ENCODE data around the gene BTBD9.

The BTBD9 gene

DNA sequence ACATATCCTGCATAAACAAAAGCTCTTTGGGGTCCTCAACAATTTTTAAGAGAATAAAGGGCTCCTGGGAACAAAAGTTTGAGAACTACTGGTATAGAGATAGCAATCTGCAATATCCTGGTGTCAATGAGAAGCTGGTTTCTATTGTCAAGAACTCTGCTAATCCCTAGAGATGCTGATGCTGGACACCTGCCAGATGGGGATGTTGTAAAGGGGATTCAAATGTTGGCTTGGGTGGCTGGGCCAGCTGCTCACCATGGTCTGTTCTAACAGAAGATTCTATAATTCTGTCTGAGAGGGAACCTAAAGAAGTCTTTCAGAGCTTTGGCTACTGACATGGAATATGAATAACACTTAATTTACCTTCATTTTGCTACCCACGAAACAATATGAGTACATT is 137.8 kb downstream of the BTBD9 start:
- no peak for DNase-seq (ENCODE audit: low read depth, low spot score)

DNA sequence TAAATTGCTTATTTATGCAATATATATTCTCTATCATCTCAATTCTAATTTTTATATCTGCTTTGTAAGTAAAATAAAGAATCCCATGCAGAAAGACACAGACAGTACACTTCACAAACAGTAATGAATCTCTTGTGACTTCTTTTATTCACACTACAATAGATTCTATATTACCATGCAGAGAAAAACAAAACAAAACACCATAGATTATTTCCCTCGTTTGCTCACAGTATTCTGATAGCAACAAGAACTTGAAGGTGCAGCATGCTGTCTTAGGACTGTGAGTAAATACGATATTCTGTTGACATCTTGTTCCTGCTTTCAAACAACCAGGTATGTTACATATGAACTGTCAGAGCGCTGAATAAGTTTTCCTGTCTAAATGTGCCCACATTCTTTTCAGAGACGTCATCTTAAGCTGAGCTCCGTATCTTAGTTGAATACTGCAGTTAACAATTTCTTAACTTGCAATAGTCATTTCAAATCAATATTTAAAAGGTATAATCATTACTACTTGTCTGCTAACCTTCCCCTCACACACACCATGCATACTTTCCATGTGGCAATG is 140.1 kb downstream of the BTBD9 start:
- Histone ChIP-seq H3K4me1 (ENCODE audit: insufficient read depth, insufficient read length) (no peaks in the 10 kb centered on the region), H3K9me3 (ENCODE audit: insufficient read depth, low read length) (no peaks in the 10 kb centered on the region), H3K4me3 (ENCODE audit: insufficient read length, low read depth) (no peak overlapping the region), H3K27me3 (ENCODE audit: insufficient read depth, insufficient read length) (no peaks in the 10 kb centered on the region), H3K36me3 (ENCODE audit: insufficient read depth, insufficient read length, low read length) (no peaks in the 10 kb centered on the region), H3K9ac (ENCODE audit: insufficient read length, low read depth) (no peak overlapping the region)
- DNase-seq (ENCODE audit: low read depth, low spot score) = no peak
- TF ChIP-seq SUZ12 (IDR thresholded peaks at IDR 0.05; ENCODE audit: extremely low read depth, insufficient read depth, insufficient read length) (no peak), YY1 (IDR thresholded peaks at IDR 0.05; ENCODE audit: insufficient read depth, insufficient read length) (no peak), ZNF274 (IDR thresholded peaks at IDR 0.05; ENCODE audit: low read depth, low read length) (no peak)

More for the DNA sequence above, 137.8 kb downstream of the BTBD9 start:
- Histone ChIP-seq H3K4me1 (ENCODE audit: insufficient read depth, insufficient read length) (no peaks in the 10 kb centered on the region), H3K4me3 (ENCODE audit: insufficient read length, low read depth) (no peak overlapping the region), H3K36me3 (ENCODE audit: insufficient read depth, insufficient read length, low read length) (no peaks in the 10 kb centered on the region), H3K9me3 (ENCODE audit: insufficient read depth, low read length) (no peaks in the 10 kb centered on the region), H3K9ac (ENCODE audit: insufficient read length, low read depth) (no peak overlapping the region), H3K27me3 (ENCODE audit: insufficient read depth, insufficient read length) (no peaks in the 10 kb centered on the region)
- TF ChIP-seq SUZ12 (IDR thresholded peaks at IDR 0.05; ENCODE audit: extremely low read depth, insufficient read depth, insufficient read length) = no peak
- no peak for TF ChIP-seq ZNF274 (IDR thresholded peaks at IDR 0.05; ENCODE audit: low read depth, low read length)
- no peak for TF ChIP-seq YY1 (IDR thresholded peaks at IDR 0.05; ENCODE audit: insufficient read depth, insufficient read length)

DNA sequence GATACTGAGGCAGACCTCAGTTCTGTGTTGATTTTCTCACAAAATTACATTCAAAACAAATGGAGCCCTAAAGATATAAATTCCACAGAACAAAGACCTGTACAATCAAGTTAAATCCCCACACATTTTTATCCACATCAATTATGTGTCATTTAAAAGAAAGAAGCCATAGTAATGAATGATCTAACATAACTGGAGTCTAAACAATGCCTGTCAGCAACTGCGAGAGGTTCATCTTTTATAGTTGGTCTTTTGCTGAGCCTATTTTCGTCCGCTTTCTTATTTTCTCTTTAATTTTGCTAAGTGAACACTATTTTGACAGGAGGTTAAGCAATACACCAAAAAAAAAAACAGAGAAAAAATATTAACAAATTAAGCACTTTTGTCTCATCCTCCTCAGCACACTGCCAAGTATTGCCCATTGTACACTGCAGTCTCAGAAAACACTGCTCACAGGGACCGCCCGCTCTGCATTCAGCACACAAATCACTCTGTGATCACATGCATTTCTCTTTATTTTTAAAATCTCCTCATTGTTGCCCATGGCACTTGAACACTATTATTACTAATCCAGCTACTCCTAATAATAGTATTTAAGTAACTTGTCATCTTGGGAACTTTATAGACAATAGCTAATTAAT is 140.8 kb downstream of the BTBD9 start:
- no peaks in the 10 kb centered on the region for H3K4me1 ChIP-seq (ENCODE audit: insufficient read depth, insufficient read length)
- no peak for TF ChIP-seq SUZ12 (IDR thresholded peaks at IDR 0.05; ENCODE audit: extremely low read depth, insufficient read depth, insufficient read length)
- no peak for TF ChIP-seq YY1 (IDR thresholded peaks at IDR 0.05; ENCODE audit: insufficient read depth, insufficient read length)
- TF ChIP-seq ZNF274 (IDR thresholded peaks at IDR 0.05; ENCODE audit: low read depth, low read length) = no peak
- H3K4me3 ChIP-seq (ENCODE audit: insufficient read length, low read depth) = no peak overlapping the region
- no peaks in the 10 kb centered on the region for H3K27me3 ChIP-seq (ENCODE audit: insufficient read depth, insufficient read length)
- H3K9me3 ChIP-seq (ENCODE audit: insufficient read depth, low read length) = no peaks in the 10 kb centered on the region
- no peak overlapping the region for H3K9ac ChIP-seq (ENCODE audit: insufficient read length, low read depth)
- H3K36me3 ChIP-seq (ENCODE audit: insufficient read depth, insufficient read length, low read length) = no peaks in the 10 kb centered on the region
- no peak for DNase-seq (ENCODE audit: low read depth, low spot score)

DNA sequence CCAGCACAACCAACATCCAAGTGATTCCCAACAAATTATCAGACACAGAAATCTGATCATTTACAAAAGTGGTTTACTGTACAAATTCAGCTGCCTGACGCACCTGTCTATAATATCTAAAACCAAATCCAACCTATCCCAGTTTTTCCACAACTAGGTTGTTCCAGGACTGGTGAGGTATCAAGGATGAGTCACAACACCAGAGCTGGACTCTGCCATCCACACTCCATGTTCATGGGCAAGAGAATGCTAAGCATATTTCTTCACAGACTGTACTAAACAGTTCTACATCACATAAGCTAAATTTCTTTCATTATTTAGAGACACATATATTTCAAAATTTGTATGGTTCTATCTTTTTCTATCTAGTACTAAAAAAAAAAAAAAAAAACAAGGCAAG is 141.6 kb downstream of the BTBD9 start:
- Histone ChIP-seq H3K4me3 (ENCODE audit: insufficient read length, low read depth) (no peak overlapping the region), H3K4me1 (ENCODE audit: insufficient read depth, insufficient read length) (no peaks in the 10 kb centered on the region), H3K36me3 (ENCODE audit: insufficient read depth, insufficient read length, low read length) (no peaks in the 10 kb centered on the region), H3K9ac (ENCODE audit: insufficient read length, low read depth) (no peak overlapping the region), H3K27me3 (ENCODE audit: insufficient read depth, insufficient read length) (no peaks in the 10 kb centered on the region), H3K9me3 (ENCODE audit: insufficient read depth, low read length) (no peaks in the 10 kb centered on the region)
- no peak for DNase-seq (ENCODE audit: low read depth, low spot score)
- no peak for TF ChIP-seq ZNF274 (IDR thresholded peaks at IDR 0.05; ENCODE audit: low read depth, low read length)
- no peak for TF ChIP-seq YY1 (IDR thresholded peaks at IDR 0.05; ENCODE audit: insufficient read depth, insufficient read length)
- TF ChIP-seq SUZ12 (IDR thresholded peaks at IDR 0.05; ENCODE audit: extremely low read depth, insufficient read depth, insufficient read length) = no peak

- H3K4me3 ChIP-seq (ENCODE audit: insufficient read length, low read depth) = no peak overlapping the region
- H3K27me3 ChIP-seq (ENCODE audit: insufficient read depth, insufficient read length) = no peaks in the 10 kb centered on the region
- no peak for TF ChIP-seq ZNF274 (IDR thresholded peaks at IDR 0.05; ENCODE audit: low read depth, low read length)
- TF ChIP-seq YY1 (IDR thresholded peaks at IDR 0.05; ENCODE audit: insufficient read depth, insufficient read length) = no peak
- no peak for TF ChIP-seq SUZ12 (IDR thresholded peaks at IDR 0.05; ENCODE audit: extremely low read depth, insufficient read depth, insufficient read length)
- H3K4me1 ChIP-seq (ENCODE audit: insufficient read depth, insufficient read length) = no peaks in the 10 kb centered on the region
- H3K36me3 ChIP-seq (ENCODE audit: insufficient read depth, insufficient read length, low read length) = no peaks in the 10 kb centered on the region
- H3K9me3 ChIP-seq (ENCODE audit: insufficient read depth, low read length) = no peaks in the 10 kb centered on the region
- H3K9ac ChIP-seq (ENCODE audit: insufficient read length, low read depth) = no peak overlapping the region
- DNase-seq (ENCODE audit: low read depth, low spot score) = no peak
Measured at GRCh38 chr6:38497546-38497945, 142.2 kb downstream of the BTBD9 start.

- H3K9ac ChIP-seq (ENCODE audit: insufficient read length, low read depth) = no peak overlapping the region
- TF ChIP-seq ZNF274 (IDR thresholded peaks at IDR 0.05; ENCODE audit: low read depth, low read length) = no peak
Measured at GRCh38 chr6:38495922-38496635, 143.7 kb downstream of the BTBD9 start.

GRCh38 chr6:38495518-38495917 is 144.2 kb downstream of the BTBD9 start:
- H3K27me3 ChIP-seq (ENCODE audit: insufficient read depth, insufficient read length) = no peaks in the 10 kb centered on the region
- H3K9ac ChIP-seq (ENCODE audit: insufficient read length, low read depth) = no peak overlapping the region
- no peaks in the 10 kb centered on the region for H3K4me1 ChIP-seq (ENCODE audit: insufficient read depth, insufficient read length)
- no peak for DNase-seq (ENCODE audit: low read depth, low spot score)
- H3K4me3 ChIP-seq (ENCODE audit: insufficient read length, low read depth) = no peak overlapping the region
- H3K9me3 ChIP-seq (ENCODE audit: insufficient read depth, low read length) = no peaks in the 10 kb centered on the region
- TF ChIP-seq YY1 (IDR thresholded peaks at IDR 0.05; ENCODE audit: insufficient read depth, insufficient read length) (no peak), ZNF274 (IDR thresholded peaks at IDR 0.05; ENCODE audit: low read depth, low read length) (no peak), SUZ12 (IDR thresholded peaks at IDR 0.05; ENCODE audit: extremely low read depth, insufficient read depth, insufficient read length) (no peak)
- H3K36me3 ChIP-seq (ENCODE audit: insufficient read depth, insufficient read length, low read length) = no peaks in the 10 kb centered on the region

More at GRCh38 chr6:38495922-38496635, 143.7 kb downstream of the BTBD9 start:
- no peaks in the 10 kb centered on the region for H3K9me3 ChIP-seq (ENCODE audit: insufficient read depth, low read length)
- H3K4me3 ChIP-seq (ENCODE audit: insufficient read length, low read depth) = no peak overlapping the region
- H3K4me1 ChIP-seq (ENCODE audit: insufficient read depth, insufficient read length) = no peaks in the 10 kb centered on the region
- H3K27me3 ChIP-seq (ENCODE audit: insufficient read depth, insufficient read length) = no peaks in the 10 kb centered on the region
- no peaks in the 10 kb centered on the region for H3K36me3 ChIP-seq (ENCODE audit: insufficient read depth, insufficient read length, low read length)
- DNase-seq (ENCODE audit: low read depth, low spot score) = no peak

Data from NT2/D1 (cell line).